GM21360 (cell line): ENCODE data around the gene MNS1.
A peak's percentile ranks its signal among the peaks of the same experiment; 100 is the strongest.
"Not testable (repeated sequence)": the region's sequence is repeated elsewhere in the genome, so short reads cannot be mapped to it uniquely, and the experiment has no call there.

Experiments
- ATAC-seq: cut with Tn5 transposase; IDR thresholded peaks from one replicate; pipeline ENCODE4 v1.9.1; 2021; ENCODE audit warnings: mild to moderate bottlenecking, moderate library complexity; ENCODE audit not compliant: unreplicated experiment

Gene MNS1

GRCh38 chr15:56464893-56465520 is at the start of gene MNS1:
TSS of gene MNS1 (minus strand) at chr15:56465137. CDS start at chr15:56464972, 165 bp downstream.
- peak; percentile 98 for ATAC-seq

GRCh38 chr15:56496635-56497034 is 31.7 kb upstream of the MNS1 start:
- ATAC-seq, result no peak

GRCh38 chr15:56495533-56495932 is 30.6 kb upstream of the MNS1 start:
- ATAC-seq, result no peak

GRCh38 chr15:56495053-56495452 is 30.1 kb upstream of the MNS1 start:
- no peak for ATAC-seq

GRCh38 chr15:56492791-56493555 is 28.0 kb upstream of the MNS1 start:
- ATAC-seq, result no peak

- no peak for ATAC-seq
Observed at GRCh38 chr15:56492236-56492635, 27.3 kb upstream of the MNS1 start.

GRCh38 chr15:56491110-56491722 is 26.3 kb upstream of the MNS1 start:
- ATAC-seq, result peak; percentile 52

GRCh38 chr15:56490461-56490860 is 25.5 kb upstream of the MNS1 start:
- ATAC-seq, result no peak

GRCh38 chr15:56486206-56486605 is 21.3 kb upstream of the MNS1 start:
- not testable (repeated sequence) for ATAC-seq

- ATAC-seq, result not testable (repeated sequence)
Observed at GRCh38 chr15:56485426-56485825, 20.5 kb upstream of the MNS1 start.

- no peak for ATAC-seq
Observed at GRCh38 chr15:56484287-56484686, 19.4 kb upstream of the MNS1 start.

GRCh38 chr15:56475351-56475750 is 10.4 kb upstream of the MNS1 start:
- ATAC-seq, result no peak

- ATAC-seq, result no peak
Observed at GRCh38 chr15:56473017-56473416, 8.1 kb upstream of the MNS1 start.

GRCh38 chr15:56472278-56472677 is 7.3 kb upstream of the MNS1 start:
- no peak for ATAC-seq

- no peak for ATAC-seq
Observed at GRCh38 chr15:56471440-56472069, 6.6 kb upstream of the MNS1 start.

- ATAC-seq, result no peak
Observed at GRCh38 chr15:56469483-56469882, 4.5 kb upstream of the MNS1 start.

- ATAC-seq, result no peak
Observed at GRCh38 chr15:56468401-56468800, 3.5 kb upstream of the MNS1 start.

GRCh38 chr15:56467616-56468015 is 2.7 kb upstream of the MNS1 start:
- ATAC-seq, result no peak

- ATAC-seq, result no peak
Observed at GRCh38 chr15:56460947-56461346, 4.0 kb downstream of the MNS1 start.

- no peak for ATAC-seq
Observed at GRCh38 chr15:56460071-56460470, 4.9 kb downstream of the MNS1 start.

- ATAC-seq, result no peak
Observed at GRCh38 chr15:56459096-56459495, 5.8 kb downstream of the MNS1 start.

- no peak for ATAC-seq
Observed at GRCh38 chr15:56456229-56456628, 8.7 kb downstream of the MNS1 start.
